H7 (cell line): Measurements from ENCODE around the gene C18orf63. TPM values are rescaled to one million over a fixed set of nuclear protein-coding genes. Genes with fewer than 3 reads are reported as not detected.

Experiments
- DNase-seq: peaks from one replicate; pipeline ENCODE4 v3.0.0; 2012
- H3K27me3 ChIP-seq: 2 replicates; pipeline ENCODE4 v1.6.0; 2011; ENCODE audit warnings: mild to moderate bottlenecking, low read length; ENCODE audit not compliant: control insufficient read depth, insufficient read depth
- H3K36me3 ChIP-seq: replicated peaks from 2 replicates; pipeline ENCODE4 v1.5.1; 2011; ENCODE audit warnings: low read length; ENCODE audit not compliant: control insufficient read depth, insufficient read depth
- H3K4me3 ChIP-seq: 2 replicates; pipeline ENCODE4 v1.5.1; 2011; ENCODE audit warnings: low read depth, mild to moderate bottlenecking, control low read depth, low read length, moderate library complexity; ENCODE audit not compliant: insufficient read depth
- total RNA-seq: library from RNA; depleted of rRNA; stranded (reverse); fragments of >200 nt; shearing (Covaris generic); gene quantifications from 2 replicates; pipeline ENCODE4 v1.2.3, GENCODE V29; 2014

The C18orf63 gene
- total RNA-seq, 1 experiment from 2014 or later: not detected

- no peak overlapping the region for H3K4me3 ChIP-seq
These were observed 45.4 kb downstream of the C18orf63 start for GRCh38 chr18:74360852-74361655.

DNA sequence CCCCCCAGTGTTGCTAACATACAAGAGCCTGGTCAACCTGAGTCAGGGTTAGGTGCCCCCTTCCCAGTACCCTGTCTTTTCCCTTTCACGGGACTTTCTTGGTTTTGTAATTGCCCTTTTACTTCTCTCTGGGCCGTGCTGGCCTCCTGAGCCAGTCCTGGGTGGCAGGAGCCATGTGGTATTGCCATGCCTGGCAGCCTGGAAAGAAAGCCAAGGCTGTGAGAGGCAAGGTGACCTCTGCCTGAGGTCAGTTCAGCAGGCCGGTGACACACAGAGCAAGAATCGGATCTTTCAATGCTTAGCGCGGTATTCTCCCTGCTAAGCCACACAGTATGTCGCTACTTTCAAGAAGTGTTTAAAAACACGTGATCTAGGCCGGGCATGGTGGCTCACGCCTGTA is 52.3 kb downstream of the C18orf63 start:
- Histone ChIP-seq H3K36me3 (no peaks in the 10 kb centered on the region), H3K4me3 (no peak overlapping the region), H3K27me3 (no peaks in the 10 kb centered on the region)
- DNase-seq: no peak

More at GRCh38 chr18:74360852-74361655, 45.4 kb downstream of the C18orf63 start:
- no peak for DNase-seq
- H3K36me3 ChIP-seq: no peaks in the 10 kb centered on the region
- no peaks in the 10 kb centered on the region for H3K27me3 ChIP-seq

GRCh38 chr18:74368901-74369705 is 53.5 kb downstream of the C18orf63 start:
- no peak for DNase-seq
- Histone ChIP-seq H3K36me3 (no peaks in the 10 kb centered on the region), H3K27me3 (no peaks in the 10 kb centered on the region), H3K4me3 (no peak overlapping the region)

- Histone ChIP-seq H3K4me3 (no peak overlapping the region), H3K36me3 (no peaks in the 10 kb centered on the region), H3K27me3 (no peaks in the 10 kb centered on the region)
- no peak for DNase-seq
These were observed 54.5 kb downstream of the C18orf63 start for GRCh38 chr18:74370115-74370514.

DNA sequence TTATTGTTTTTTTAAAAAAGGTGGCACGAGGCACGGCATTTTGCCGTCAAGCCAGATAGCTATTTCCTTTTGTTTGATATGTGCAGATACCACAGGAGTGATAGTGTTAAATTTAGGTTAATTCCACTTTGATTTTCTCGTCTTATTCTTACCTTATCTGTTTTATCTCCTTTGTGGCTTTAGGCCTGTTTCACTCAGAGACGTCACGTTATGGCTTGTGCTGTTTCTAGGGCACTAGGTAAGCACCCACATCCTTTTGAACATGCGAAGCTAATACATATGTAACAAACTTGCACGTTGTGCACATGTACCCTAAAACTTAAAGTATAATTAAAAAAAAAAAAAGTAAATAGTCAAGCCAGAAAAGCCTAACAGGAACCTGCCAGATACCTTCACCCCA is 57.8 kb downstream of the C18orf63 start:
- Histone ChIP-seq H3K27me3 (no peaks in the 10 kb centered on the region), H3K36me3 (no peaks in the 10 kb centered on the region), H3K4me3 (no peak overlapping the region)
- DNase-seq: no peak

- no peaks in the 10 kb centered on the region for H3K27me3 ChIP-seq
- no peak overlapping the region for H3K4me3 ChIP-seq
- no peaks in the 10 kb centered on the region for H3K36me3 ChIP-seq
- peak; percentile 3 for DNase-seq
These were observed 60.4 kb downstream of the C18orf63 start for GRCh38 chr18:74375999-74376398.

DNA sequence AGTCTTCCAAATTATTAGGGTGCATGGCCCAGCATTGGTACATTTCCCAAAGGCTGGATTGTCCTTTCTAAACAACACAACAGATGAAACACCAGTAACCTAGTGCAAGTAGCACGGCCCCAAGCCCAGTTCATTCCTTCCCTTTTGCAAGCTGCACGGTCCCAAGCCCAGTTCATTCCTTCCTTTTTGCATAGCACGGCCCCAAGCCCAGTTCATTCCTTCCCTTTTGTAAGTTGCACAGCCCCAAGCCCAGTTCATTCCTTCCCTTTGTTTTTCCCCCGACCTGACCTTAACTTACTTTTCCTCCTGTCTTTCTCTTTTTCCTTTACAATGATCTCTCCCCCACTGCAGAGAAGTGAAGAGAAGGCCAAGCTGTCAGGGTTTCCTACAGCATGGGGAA is 60.9 kb downstream of the C18orf63 start:
- Histone ChIP-seq H3K36me3 (no peaks in the 10 kb centered on the region), H3K27me3 (no peaks in the 10 kb centered on the region), H3K4me3 (no peak overlapping the region)
- DNase-seq: peak; percentile 4

GRCh38 chr18:74377776-74378175 is 62.1 kb downstream of the C18orf63 start:
- H3K36me3 ChIP-seq: no peaks in the 10 kb centered on the region
- peak; percentile 2 for DNase-seq
- no peaks in the 10 kb centered on the region for H3K27me3 ChIP-seq
- H3K4me3 ChIP-seq: no peak overlapping the region

DNA sequence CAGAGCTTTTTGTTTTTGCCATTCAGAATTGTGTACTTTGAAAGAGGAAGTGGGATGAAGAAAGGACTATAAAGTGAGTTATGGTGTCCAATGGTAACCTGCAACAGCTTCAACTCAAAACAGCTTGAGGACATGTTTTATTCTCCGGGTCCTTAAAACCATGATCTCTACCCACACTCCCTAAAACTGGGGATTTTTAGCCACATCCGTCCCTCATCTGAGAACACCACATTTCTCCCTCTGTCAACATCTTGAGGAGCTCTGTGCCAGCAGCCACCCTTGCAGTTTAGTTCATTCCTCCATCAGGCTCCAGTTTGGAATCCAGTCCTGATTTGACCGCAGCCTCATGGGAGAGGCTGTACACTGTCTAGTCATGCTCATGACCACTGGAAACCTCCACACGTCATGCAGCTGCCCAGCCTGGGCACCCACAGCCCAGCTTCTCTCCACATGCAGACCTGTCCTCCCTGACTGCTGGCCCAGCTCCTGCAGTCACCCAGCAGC is 62.6 kb downstream of the C18orf63 start:
- Histone ChIP-seq H3K4me3 (no peak overlapping the region), H3K27me3 (no peaks in the 10 kb centered on the region), H3K36me3 (no peaks in the 10 kb centered on the region)
- DNase-seq: peak; percentile 8

DNA sequence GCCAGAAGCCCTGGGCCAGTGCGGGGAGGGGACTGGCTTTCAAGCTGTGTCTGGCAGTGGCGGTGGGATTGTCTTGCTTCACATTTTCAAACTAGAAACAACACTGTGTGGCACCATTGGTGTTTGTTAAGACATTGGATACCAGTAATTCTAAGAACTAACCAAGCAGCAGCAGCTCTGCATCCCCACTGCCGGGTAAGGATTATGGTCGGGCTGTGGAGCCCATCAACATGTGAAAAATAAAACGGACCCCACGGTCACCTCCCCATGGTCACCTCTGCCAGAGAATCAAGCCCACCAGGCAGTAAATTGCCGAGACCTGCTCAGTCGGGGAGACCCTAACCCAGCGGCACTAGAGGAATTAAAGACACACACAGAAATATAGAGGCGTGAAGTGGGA is 65.3 kb downstream of the C18orf63 start:
- Histone ChIP-seq H3K27me3 (no peaks in the 10 kb centered on the region), H3K36me3 (no peaks in the 10 kb centered on the region), H3K4me3 (no peak overlapping the region)
- DNase-seq: no peak

- no peak for DNase-seq
- Histone ChIP-seq H3K36me3 (no peaks in the 10 kb centered on the region), H3K4me3 (no peak overlapping the region), H3K27me3 (no peaks in the 10 kb centered on the region)
These were observed 66.1 kb downstream of the C18orf63 start for GRCh38 chr18:74381621-74382295.

DNA sequence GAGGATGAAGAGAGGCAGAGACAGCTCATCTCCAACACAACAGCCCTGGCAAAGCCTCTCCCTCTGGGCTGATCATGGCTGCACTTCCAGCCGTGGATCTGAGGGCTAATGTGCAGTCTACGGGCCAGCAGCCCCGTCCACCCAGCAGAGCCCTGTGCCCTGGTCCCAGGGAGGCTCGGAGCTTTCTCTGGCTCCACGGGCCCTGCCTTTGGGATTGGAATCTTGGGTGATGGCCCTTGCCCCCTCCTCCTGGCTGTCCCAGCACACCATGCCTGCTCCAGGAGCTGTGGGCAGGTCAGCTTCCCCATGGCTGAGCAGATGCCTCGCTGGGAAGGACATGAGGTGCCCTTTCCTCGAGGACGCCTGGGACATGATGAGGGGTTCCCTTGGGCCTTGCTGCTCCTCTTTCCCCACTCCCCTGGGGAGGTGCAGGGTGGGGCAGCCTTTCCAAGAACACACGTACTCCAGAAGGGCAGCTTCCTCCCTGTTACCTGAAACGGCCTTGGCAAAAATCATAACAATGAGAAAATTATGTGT is 66.9 kb downstream of the C18orf63 start:
- Histone ChIP-seq H3K27me3 (no peaks in the 10 kb centered on the region), H3K4me3 (no peak overlapping the region), H3K36me3 (no peaks in the 10 kb centered on the region)
- DNase-seq: no peak

- no peaks in the 10 kb centered on the region for H3K27me3 ChIP-seq
- no peaks in the 10 kb centered on the region for H3K36me3 ChIP-seq
- no peak overlapping the region for H3K4me3 ChIP-seq
- DNase-seq: no peak
These were observed 71.7 kb downstream of the C18orf63 start for GRCh38 chr18:74387383-74387782.

GRCh38 chr18:74388227-74388626 is 72.6 kb downstream of the C18orf63 start:
- no peak overlapping the region for H3K4me3 ChIP-seq

More at GRCh38 chr18:74388227-74388626, 72.6 kb downstream of the C18orf63 start:
- DNase-seq: no peak
- no peaks in the 10 kb centered on the region for H3K27me3 ChIP-seq
- no peaks in the 10 kb centered on the region for H3K36me3 ChIP-seq
